OCI-LY3 (cell line): Measurements from ENCODE around the gene DTX1.
A peak's percentile ranks its signal among the peaks of the same experiment; 100 is the strongest.

ENCODE experiments used
- H2AFZ ChIP-seq: fragments of 200-600, 300-600 bp; shearing (Covaris generic); 2 replicates; pipeline ENCODE4 v1.6.0; 2014; ENCODE audit warnings: antibody characterized with exemption, low read depth, low read length
- H3K27ac ChIP-seq: fragments of 200-600, 300-600 bp; sonication (generic); 2 replicates; pipeline ENCODE4 v1.5.1; 2014; ENCODE audit warnings: mild to moderate bottlenecking, low read length, moderate library complexity, mixed read lengths
- H3K27me3 ChIP-seq: fragments of 200-600, 300-600 bp; sonication (generic); 2 replicates; pipeline ENCODE4 v1.6.1; 2014; ENCODE audit warnings: low read depth, low read length, mixed read lengths
- H3K36me3 ChIP-seq: fragments of 200-600, 300-600 bp; sonication (generic); replicated peaks from 2 replicates; pipeline ENCODE3; 2014; ENCODE audit warnings: low read depth, low read length, mixed read lengths
- H3K4me1 ChIP-seq: fragments of 300-600, 200-600 bp; sonication (generic); 2 replicates; pipeline ENCODE4 v1.6.1; 2014; ENCODE audit warnings: low read length, mixed read lengths
- H3K4me2 ChIP-seq: fragments of 200-600, 300-600 bp; sonication (generic); 2 replicates; pipeline ENCODE4 v1.6.1; 2014; ENCODE audit warnings: low read length, mixed read lengths
- H3K4me3 ChIP-seq: fragments of 300-600, 200-600 bp; sonication (generic); 2 replicates; pipeline ENCODE4 v1.5.1; 2014; ENCODE audit warnings: antibody characterized with exemption, mild to moderate bottlenecking, low read length, moderate library complexity
- H3K79me2 ChIP-seq: fragments of 300-600, 200-600 bp; shearing (Covaris generic); 2 replicates; pipeline ENCODE4 v1.6.1; 2014; ENCODE audit warnings: mild to moderate bottlenecking, low read length, mixed read lengths
- H3K9ac ChIP-seq: fragments of 300-600, 200-600 bp; shearing (Covaris generic); 2 replicates; pipeline ENCODE4 v1.6.0; 2014; ENCODE audit warnings: mild to moderate bottlenecking, low read length, moderate library complexity
- H3K9me3 ChIP-seq: fragments of 200-600, 300-600 bp; shearing (Covaris generic); 2 replicates; pipeline ENCODE4 v1.6.1; 2014; ENCODE audit warnings: low read length, mixed read lengths; ENCODE audit not compliant: insufficient read depth
- H4K20me1 ChIP-seq: fragments of 200-600, 300-600 bp; sonication (generic); 2 replicates; pipeline ENCODE4 v1.6.1; 2016; ENCODE audit warnings: low read length, mixed read lengths; ENCODE audit not compliant: insufficient read depth
- EZH2phosphoT487 ChIP-seq: fragments of 200-600 bp; shearing (Covaris generic); IDR thresholded peaks from 2 replicates; pipeline ENCODE4 v1.6.1; 2018; ENCODE audit warnings: antibody characterized with exemption, mixed run types, low read depth
- TF ChIP-seq, protein P1 (sequence below): fragments of 200-600, 300-600 bp; sonication (generic); IDR thresholded peaks from 2 replicates; pipeline ENCODE4 v1.5.1; 2014; ENCODE audit warnings: antibody characterized with exemption, low read length, low read depth

The DTX1 gene

GRCh38 chr12:113065126-113066007, 8.8 kb downstream of the DTX1 start:
- TF ChIP-seq, protein P1, sequence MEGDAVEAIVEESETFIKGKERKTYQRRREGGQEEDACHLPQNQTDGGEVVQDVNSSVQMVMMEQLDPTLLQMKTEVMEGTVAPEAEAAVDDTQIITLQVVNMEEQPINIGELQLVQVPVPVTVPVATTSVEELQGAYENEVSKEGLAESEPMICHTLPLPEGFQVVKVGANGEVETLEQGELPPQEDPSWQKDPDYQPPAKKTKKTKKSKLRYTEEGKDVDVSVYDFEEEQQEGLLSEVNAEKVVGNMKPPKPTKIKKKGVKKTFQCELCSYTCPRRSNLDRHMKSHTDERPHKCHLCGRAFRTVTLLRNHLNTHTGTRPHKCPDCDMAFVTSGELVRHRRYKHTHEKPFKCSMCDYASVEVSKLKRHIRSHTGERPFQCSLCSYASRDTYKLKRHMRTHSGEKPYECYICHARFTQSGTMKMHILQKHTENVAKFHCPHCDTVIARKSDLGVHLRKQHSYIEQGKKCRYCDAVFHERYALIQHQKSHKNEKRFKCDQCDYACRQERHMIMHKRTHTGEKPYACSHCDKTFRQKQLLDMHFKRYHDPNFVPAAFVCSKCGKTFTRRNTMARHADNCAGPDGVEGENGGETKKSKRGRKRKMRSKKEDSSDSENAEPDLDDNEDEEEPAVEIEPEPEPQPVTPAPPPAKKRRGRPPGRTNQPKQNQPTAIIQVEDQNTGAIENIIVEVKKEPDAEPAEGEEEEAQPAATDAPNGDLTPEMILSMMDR: no peak
- no peak for TF ChIP-seq EZH2phosphoT487
- Histone ChIP-seq H3K27me3 (no peaks in the 10 kb centered on the region), H3K4me3 (no peak overlapping the region), H3K27ac (no peak overlapping the region), H3K4me2 (no peak overlapping the region), H3K4me1 (peaks cover 79% of the 10 kb centered on the region), H2AFZ (no peak overlapping the region), H3K9ac (no peak overlapping the region), H3K9me3 (no peaks in the 10 kb centered on the region), H4K20me1 (no peaks in the 10 kb centered on the region), H3K79me2 (no peaks in the 10 kb centered on the region), H3K36me3 (no peaks in the 10 kb centered on the region)

DNA sequence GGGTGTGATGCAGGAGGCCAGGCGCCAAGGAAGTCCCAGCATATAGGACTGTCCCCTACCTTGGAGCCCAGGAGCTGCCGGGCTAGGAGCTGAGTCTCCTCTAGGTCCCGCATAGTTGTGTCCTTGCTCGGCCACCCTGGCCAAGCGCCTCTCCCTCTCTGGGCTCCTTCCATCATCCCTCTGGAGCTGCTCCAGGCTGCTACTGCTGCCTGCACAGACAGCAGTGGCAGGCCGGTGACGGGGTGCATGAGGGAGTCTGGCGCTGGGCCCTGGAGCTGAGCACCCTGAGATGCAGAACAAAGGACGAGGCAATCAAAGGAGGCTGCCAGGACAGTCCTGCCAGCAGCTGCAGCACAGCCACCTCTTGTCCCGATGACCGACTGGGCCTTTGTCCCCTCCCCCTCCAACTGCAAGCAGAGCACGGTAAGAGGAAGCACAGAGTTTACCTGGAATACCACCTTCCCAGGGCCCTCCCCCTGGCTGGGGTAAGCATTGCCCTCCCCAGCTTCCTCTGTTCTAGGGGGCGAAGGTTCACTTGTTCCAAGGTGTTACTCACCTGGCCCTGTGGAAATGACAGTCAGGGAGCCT, 10.4 kb downstream of the DTX1 start:
- Histone ChIP-seq H3K79me2 (peaks cover 5% of the 10 kb centered on the region; the same call in 1 of the 2 replicates), H3K27ac (no peak overlapping the region), H3K9ac (no peak overlapping the region), H3K27me3 (no peaks in the 10 kb centered on the region), H3K4me3 (no peak overlapping the region), H3K4me2 (no peak overlapping the region), H4K20me1 (no peaks in the 10 kb centered on the region), H3K9me3 (no peaks in the 10 kb centered on the region), H3K4me1 (peaks cover 79% of the 10 kb centered on the region), H2AFZ (no peak overlapping the region), H3K36me3 (no peaks in the 10 kb centered on the region)
- TF ChIP-seq, protein P1: no peak
- no peak for TF ChIP-seq EZH2phosphoT487

DNA sequence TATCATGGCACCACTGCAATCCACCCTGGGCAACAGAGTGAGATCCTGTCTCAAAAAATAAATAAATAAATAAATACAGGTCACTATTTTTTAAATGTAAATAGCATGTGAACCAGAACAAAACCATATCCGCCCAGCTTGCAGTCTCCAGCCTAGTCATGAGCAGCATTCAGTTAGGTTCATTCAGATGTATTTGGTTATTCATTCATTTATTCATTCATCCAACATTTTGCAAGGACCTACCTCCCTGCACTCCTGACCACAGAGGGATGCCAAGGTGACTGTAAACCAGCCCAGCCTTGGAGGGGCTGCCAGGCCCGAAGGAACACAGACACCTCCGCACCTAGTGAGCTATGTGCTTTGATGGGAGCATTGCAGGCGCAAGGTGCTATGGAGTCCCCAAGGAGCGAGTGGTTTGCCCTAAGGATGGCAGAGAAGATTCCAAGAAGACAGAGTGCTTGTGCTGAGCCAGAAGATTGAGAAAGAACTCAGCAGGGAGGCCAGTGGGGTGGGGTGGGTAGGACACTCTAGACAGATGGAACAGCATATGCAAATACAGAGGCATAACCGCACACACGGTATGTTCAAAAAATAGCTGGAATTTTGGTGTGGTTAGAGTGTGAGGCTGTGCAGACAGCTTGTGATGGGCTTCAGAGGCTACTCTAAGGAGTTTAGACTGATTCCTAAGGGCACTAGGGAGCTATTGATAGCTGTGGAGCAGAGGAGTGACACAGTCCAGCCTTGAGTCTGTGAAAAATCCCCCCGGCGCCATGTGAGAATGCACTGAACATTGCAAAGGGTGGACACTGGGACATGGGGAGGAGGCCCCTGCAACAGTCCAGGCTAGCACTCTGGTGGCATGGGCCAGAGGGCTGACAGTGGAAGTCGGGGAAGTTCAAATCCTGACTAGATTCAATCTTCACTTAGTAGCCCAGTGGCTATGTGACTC, 11.7 kb downstream of the DTX1 start:
- Histone ChIP-seq H4K20me1 (no peaks in the 10 kb centered on the region), H3K4me3 (no peak overlapping the region), H3K9me3 (no peaks in the 10 kb centered on the region), H3K27me3 (no peaks in the 10 kb centered on the region), H3K4me2 (peak overlapping the region; percentile 25), H3K27ac (no peak overlapping the region), H3K79me2 (peaks cover 5% of the 10 kb centered on the region; the same call in 1 of the 2 replicates), H3K4me1 (peaks cover 79% of the 10 kb centered on the region), H2AFZ (no peak overlapping the region), H3K36me3 (no peaks in the 10 kb centered on the region), H3K9ac (peak overlapping the region; percentile 84; the same call in 1 of the 2 replicates)
- TF ChIP-seq, protein P1: no peak
- no peak for TF ChIP-seq EZH2phosphoT487
